OCI-LY3 (cell line): Measurements from ENCODE around the gene TAPBPL.

Experiments
- H2AFZ ChIP-seq: fragments of 200-600, 300-600 bp; shearing (Covaris generic); 2 replicates; pipeline ENCODE4 v1.6.0; 2014; ENCODE audit warnings: antibody characterized with exemption, low read depth, low read length
- H3K27ac ChIP-seq: fragments of 200-600, 300-600 bp; sonication (generic); 2 replicates; pipeline ENCODE4 v1.5.1; 2014; ENCODE audit warnings: mild to moderate bottlenecking, low read length, moderate library complexity, mixed read lengths
- H3K27me3 ChIP-seq: fragments of 200-600, 300-600 bp; sonication (generic); 2 replicates; pipeline ENCODE4 v1.6.1; 2014; ENCODE audit warnings: low read depth, low read length, mixed read lengths
- H3K36me3 ChIP-seq: fragments of 200-600, 300-600 bp; sonication (generic); replicated peaks from 2 replicates; pipeline ENCODE3; 2014; ENCODE audit warnings: low read depth, low read length, mixed read lengths
- H3K4me1 ChIP-seq: fragments of 300-600, 200-600 bp; sonication (generic); 2 replicates; pipeline ENCODE4 v1.6.1; 2014; ENCODE audit warnings: low read length, mixed read lengths
- H3K4me2 ChIP-seq: fragments of 200-600, 300-600 bp; sonication (generic); 2 replicates; pipeline ENCODE4 v1.6.1; 2014; ENCODE audit warnings: low read length, mixed read lengths
- H3K4me3 ChIP-seq: fragments of 300-600, 200-600 bp; sonication (generic); 2 replicates; pipeline ENCODE4 v1.5.1; 2014; ENCODE audit warnings: antibody characterized with exemption, mild to moderate bottlenecking, low read length, moderate library complexity
- H3K79me2 ChIP-seq: fragments of 300-600, 200-600 bp; shearing (Covaris generic); 2 replicates; pipeline ENCODE4 v1.6.1; 2014; ENCODE audit warnings: mild to moderate bottlenecking, low read length, mixed read lengths
- H3K9ac ChIP-seq: fragments of 300-600, 200-600 bp; shearing (Covaris generic); 2 replicates; pipeline ENCODE4 v1.6.0; 2014; ENCODE audit warnings: mild to moderate bottlenecking, low read length, moderate library complexity
- H3K9me3 ChIP-seq: fragments of 200-600, 300-600 bp; shearing (Covaris generic); 2 replicates; pipeline ENCODE4 v1.6.1; 2014; ENCODE audit warnings: low read length, mixed read lengths; ENCODE audit not compliant: insufficient read depth
- H4K20me1 ChIP-seq: fragments of 200-600, 300-600 bp; sonication (generic); 2 replicates; pipeline ENCODE4 v1.6.1; 2016; ENCODE audit warnings: low read length, mixed read lengths; ENCODE audit not compliant: insufficient read depth
- CTCF ChIP-seq: fragments of 200-600, 300-600 bp; sonication (generic); IDR thresholded peaks from 2 replicates; pipeline ENCODE4 v1.5.1; 2014; ENCODE audit warnings: antibody characterized with exemption, low read length, low read depth
- EZH2phosphoT487 ChIP-seq: fragments of 200-600 bp; shearing (Covaris generic); IDR thresholded peaks from 2 replicates; pipeline ENCODE4 v1.6.1; 2018; ENCODE audit warnings: antibody characterized with exemption, mixed run types, low read depth

TAPBPL gene

GRCh38 chr12:6428326-6428725 lies 23.5 kb upstream of the TAPBPL start:
- H3K27me3 ChIP-seq: no peaks in the 10 kb centered on the region
- H3K4me1 ChIP-seq: peaks cover 26% of the 10 kb centered on the region
- no peak overlapping the region for H3K4me2 ChIP-seq
- no peak overlapping the region for H3K9ac ChIP-seq
- no peak for TF ChIP-seq CTCF
- no peak for TF ChIP-seq EZH2phosphoT487
- no peaks in the 10 kb centered on the region for H3K79me2 ChIP-seq
- no peak overlapping the region for H3K27ac ChIP-seq
- H2AFZ ChIP-seq: no peak overlapping the region
- no peak overlapping the region for H3K4me3 ChIP-seq
- no peaks in the 10 kb centered on the region for H3K36me3 ChIP-seq
- no peaks in the 10 kb centered on the region for H3K9me3 ChIP-seq
- no peaks in the 10 kb centered on the region for H4K20me1 ChIP-seq

- Histone ChIP-seq H3K4me3 (no peak overlapping the region), H3K27ac (no peak overlapping the region), H4K20me1 (no peaks in the 10 kb centered on the region), H3K9ac (no peak overlapping the region), H2AFZ (peak overlapping the region; percentile 83; the same call in 1 of the 2 replicates), H3K36me3 (no peaks in the 10 kb centered on the region), H3K4me1 (peaks cover 21% of the 10 kb centered on the region), H3K9me3 (no peaks in the 10 kb centered on the region), H3K27me3 (no peaks in the 10 kb centered on the region), H3K4me2 (no peak overlapping the region), H3K79me2 (no peaks in the 10 kb centered on the region)
- no peak for TF ChIP-seq EZH2phosphoT487
- no peak for TF ChIP-seq CTCF
Observed at GRCh38 chr12:6430124-6430989, 21.5 kb upstream of the TAPBPL start.

DNA sequence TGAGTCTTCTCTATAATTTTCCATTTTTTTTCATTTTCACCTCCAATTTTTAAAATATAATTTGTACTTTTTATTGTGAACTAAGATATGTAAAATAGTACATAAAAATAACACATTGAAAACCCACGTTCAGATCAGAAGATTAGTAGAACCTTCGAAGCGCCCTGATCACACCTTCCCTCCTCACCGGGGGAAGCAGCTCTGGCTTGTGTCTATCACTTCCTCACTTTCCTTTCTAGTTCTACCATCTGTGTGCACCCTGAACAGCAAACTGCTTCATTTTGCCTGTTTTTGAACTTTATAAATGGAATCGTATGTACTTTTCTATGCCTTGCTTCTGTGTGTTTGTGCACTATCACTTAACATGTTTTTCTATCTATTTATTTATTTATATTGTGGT lies 18.9 kb upstream of the TAPBPL start:
- no peaks in the 10 kb centered on the region for H3K36me3 ChIP-seq
- H4K20me1 ChIP-seq: no peaks in the 10 kb centered on the region
- no peaks in the 10 kb centered on the region for H3K27me3 ChIP-seq
- H3K4me2 ChIP-seq: no peak overlapping the region
- no peak overlapping the region for H2AFZ ChIP-seq
- peaks cover 6% of the 10 kb centered on the region; the same call in 1 of the 2 replicates for H3K4me1 ChIP-seq
- H3K27ac ChIP-seq: no peak overlapping the region
- TF ChIP-seq CTCF (no peak), EZH2phosphoT487 (no peak)
- no peak overlapping the region for H3K4me3 ChIP-seq
- H3K79me2 ChIP-seq: no peaks in the 10 kb centered on the region
- no peak overlapping the region for H3K9ac ChIP-seq
- H3K9me3 ChIP-seq: no peaks in the 10 kb centered on the region

DNA sequence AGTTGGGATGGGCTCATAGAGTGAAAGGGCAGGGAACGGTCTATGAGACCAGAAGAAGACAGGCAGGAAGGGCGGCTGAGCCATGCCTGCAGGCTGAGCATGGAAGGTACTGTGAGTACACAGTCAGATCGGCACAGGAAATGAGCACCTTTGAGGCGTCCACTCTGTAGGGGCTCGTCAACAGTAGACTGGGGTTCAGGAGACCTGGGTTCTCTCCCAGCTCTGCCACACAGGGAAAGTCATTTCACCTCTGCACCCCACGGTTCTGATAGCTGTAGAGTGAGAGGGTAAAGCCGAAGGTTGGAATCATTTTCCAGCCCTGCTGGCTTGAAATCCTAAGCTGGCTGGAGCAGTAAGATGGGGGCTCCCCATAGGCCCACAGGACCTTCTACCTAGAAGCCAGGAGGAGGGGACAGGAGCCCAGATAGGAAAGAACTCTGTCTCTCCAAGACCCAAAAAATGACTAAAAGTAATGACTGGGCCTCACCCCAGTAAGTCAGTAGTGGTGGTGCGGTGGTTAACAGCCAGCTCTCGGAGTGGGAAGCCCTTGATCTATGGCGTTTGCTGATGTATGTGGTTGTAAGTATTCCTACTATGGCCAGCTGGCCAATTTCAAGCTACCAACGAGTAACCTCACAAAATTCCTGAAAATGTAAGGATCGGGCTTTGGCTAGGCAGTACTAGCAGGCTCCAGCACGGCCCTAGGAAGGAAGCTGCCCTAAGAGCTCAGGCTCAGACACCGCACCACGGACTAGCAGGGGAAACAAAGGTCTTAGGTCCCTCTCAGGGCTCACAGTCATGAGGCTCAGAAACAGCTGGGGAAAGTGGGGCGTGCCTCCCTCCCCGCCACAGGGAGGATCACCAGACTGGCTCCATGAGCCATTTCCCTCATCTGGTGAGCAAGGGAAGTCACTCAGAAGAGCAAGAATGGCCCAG lies 17.4 kb upstream of the TAPBPL start:
- no peak overlapping the region for H3K9ac ChIP-seq
- no peak overlapping the region for H3K4me2 ChIP-seq
- peaks cover 6% of the 10 kb centered on the region; the same call in 1 of the 2 replicates for H3K4me1 ChIP-seq

More for the DNA sequence above, 17.4 kb upstream of the TAPBPL start:
- no peaks in the 10 kb centered on the region for H3K36me3 ChIP-seq
- TF ChIP-seq EZH2phosphoT487 (no peak), CTCF (no peak)
- no peak overlapping the region for H3K27ac ChIP-seq
- no peaks in the 10 kb centered on the region for H3K79me2 ChIP-seq
- H4K20me1 ChIP-seq: no peaks in the 10 kb centered on the region
- H3K9me3 ChIP-seq: no peaks in the 10 kb centered on the region
- H2AFZ ChIP-seq: no peak overlapping the region
- H3K27me3 ChIP-seq: no peaks in the 10 kb centered on the region
- no peak overlapping the region for H3K4me3 ChIP-seq
